Measurements from ENCODE around the gene COMMD1. TPM values are rescaled to one million over a fixed set of nuclear protein-coding genes. Genes with fewer than 3 reads are reported as not detected.

Gene COMMD1
- total RNA-seq, 1 donor from 2014 or later: 33.0 TPM

DNA sequence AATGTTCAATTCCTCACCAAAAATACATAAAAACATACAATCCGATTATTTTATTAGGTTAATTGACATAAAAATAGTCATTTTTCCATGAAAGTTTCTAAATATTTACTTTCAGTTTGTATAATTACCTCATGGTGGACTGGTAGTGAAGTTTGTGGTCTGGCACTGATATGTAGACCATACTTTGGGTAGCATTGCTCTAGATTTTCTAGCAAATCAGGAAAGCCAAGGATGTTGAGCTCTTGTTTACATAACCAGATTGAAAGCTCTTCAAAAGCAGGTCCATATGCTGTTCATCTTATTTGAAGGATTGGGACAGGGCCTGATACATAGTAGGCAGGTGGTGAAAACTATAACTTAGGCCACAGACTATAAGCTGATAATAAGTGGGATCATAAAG, 61.8 kb downstream of the COMMD1 start:
- Mint-ChIP-seq H3K27me3 (no peaks in the 10 kb centered on the region), H3K9me3 (ENCODE audit: low read depth) (no peaks in the 10 kb centered on the region), H3K4me3 (ENCODE audit: low read depth) (no peak overlapping the region), H3K36me3 (ENCODE audit: insufficient read depth) (no peaks in the 10 kb centered on the region), H3K4me1 (ENCODE audit: low read depth) (peaks cover 7% of the 10 kb centered on the region), H3K27ac (no peak overlapping the region)
- no peak for DNase-seq (ENCODE audit: low spot score, unreplicated experiment)
- TF ChIP-seq, protein P1, sequence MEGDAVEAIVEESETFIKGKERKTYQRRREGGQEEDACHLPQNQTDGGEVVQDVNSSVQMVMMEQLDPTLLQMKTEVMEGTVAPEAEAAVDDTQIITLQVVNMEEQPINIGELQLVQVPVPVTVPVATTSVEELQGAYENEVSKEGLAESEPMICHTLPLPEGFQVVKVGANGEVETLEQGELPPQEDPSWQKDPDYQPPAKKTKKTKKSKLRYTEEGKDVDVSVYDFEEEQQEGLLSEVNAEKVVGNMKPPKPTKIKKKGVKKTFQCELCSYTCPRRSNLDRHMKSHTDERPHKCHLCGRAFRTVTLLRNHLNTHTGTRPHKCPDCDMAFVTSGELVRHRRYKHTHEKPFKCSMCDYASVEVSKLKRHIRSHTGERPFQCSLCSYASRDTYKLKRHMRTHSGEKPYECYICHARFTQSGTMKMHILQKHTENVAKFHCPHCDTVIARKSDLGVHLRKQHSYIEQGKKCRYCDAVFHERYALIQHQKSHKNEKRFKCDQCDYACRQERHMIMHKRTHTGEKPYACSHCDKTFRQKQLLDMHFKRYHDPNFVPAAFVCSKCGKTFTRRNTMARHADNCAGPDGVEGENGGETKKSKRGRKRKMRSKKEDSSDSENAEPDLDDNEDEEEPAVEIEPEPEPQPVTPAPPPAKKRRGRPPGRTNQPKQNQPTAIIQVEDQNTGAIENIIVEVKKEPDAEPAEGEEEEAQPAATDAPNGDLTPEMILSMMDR (IDR thresholded peaks at IDR 0.05; ENCODE audit: unreplicated experiment): no peak

DNA sequence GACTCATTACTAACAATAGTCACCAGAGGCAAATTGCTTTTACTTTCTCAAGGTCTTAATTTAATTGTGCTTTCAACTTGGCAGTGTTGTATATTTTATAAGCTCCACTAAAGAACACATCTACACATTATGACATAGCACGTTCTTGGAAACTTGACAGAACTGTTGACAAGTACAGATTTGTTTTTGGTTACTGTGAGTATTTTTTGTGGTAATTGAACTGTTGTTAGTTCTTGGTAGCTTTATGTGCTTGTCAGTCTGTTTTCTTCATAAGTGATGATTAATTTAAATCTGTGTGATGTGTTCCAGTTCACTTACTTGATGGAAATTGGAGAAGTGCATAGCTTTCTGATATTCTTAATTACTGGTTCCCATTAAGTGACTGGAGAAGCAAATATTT, 63.9 kb downstream of the COMMD1 start:
- Mint-ChIP-seq H3K4me1 (ENCODE audit: low read depth) (peaks cover 7% of the 10 kb centered on the region), H3K36me3 (ENCODE audit: insufficient read depth) (no peaks in the 10 kb centered on the region), H3K27me3 (no peaks in the 10 kb centered on the region), H3K27ac (no peak overlapping the region), H3K4me3 (ENCODE audit: low read depth) (no peak overlapping the region), H3K9me3 (ENCODE audit: low read depth) (no peaks in the 10 kb centered on the region)
- TF ChIP-seq, protein P1 (IDR thresholded peaks at IDR 0.05; ENCODE audit: unreplicated experiment): no peak
- no peak for DNase-seq (ENCODE audit: low spot score, unreplicated experiment)

DNA sequence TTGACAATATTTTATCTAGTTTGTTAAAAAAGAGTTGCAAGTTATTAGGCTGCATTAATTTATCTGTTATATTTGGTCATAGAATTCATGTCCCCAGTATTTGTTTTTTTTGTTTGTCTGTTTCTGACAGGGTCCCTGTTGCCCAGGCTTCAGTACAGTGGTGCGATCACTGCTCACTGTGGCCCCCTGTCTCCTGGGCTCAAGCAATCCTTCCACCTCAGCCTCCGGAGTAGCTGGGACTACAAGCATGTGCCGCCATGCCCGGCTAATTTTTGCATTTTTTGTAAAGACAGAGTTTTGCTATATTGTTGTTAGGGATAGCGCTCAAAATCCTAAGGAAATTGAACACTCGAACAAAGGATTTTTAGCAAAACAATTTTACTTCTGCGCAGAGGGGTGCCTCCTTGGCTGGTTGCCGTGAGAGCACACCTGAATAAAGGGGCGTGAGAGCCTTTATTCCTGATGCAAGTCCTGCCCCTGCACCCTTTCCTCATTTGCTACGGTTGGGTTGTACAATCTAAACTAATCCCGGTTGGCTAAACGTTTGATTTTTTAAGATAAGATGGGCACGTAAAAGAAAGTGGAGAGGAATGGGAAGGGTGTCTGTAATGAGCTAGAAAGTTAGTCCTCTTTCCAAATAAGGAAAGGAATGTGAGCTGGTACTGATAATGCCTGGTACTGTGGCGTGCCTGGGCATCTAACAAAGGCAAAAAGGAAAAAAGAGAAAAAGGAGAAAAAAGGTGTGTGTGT, 65.5 kb downstream of the COMMD1 start:
- TF ChIP-seq, protein P1 (IDR thresholded peaks at IDR 0.05; ENCODE audit: unreplicated experiment): no peak
- H3K4me1 Mint-ChIP-seq (ENCODE audit: low read depth): peaks cover 8% of the 10 kb centered on the region
- DNase-seq (ENCODE audit: low spot score, unreplicated experiment): no peak

DNA sequence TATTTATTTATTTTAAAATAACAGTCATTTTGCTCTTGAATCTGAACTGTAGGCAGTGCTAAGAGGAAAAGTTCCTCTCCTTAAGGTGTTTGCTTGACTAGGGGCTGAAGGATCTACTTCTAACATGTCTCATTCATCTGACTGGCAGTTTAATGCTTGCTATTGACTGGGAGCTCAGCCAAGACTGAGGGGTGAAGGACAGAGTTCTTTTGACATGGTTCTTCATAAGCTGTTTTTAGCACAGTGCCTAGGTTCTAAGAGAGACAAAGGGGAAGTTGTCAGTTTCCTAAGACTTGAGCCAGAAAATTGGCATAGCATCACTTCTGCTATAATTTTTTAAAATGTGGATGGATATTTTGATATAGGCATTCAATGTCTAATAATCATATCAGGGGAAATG, 73.0 kb downstream of the COMMD1 start:
- H3K4me1 Mint-ChIP-seq (ENCODE audit: low read depth): peaks cover 2% of the 10 kb centered on the region
- H3K27ac Mint-ChIP-seq: no peak overlapping the region
- TF ChIP-seq, protein P1 (IDR thresholded peaks at IDR 0.05; ENCODE audit: unreplicated experiment): no peak
- H3K36me3 Mint-ChIP-seq (ENCODE audit: insufficient read depth): peaks cover 10% of the 10 kb centered on the region
- no peaks in the 10 kb centered on the region for H3K27me3 Mint-ChIP-seq
- DNase-seq (ENCODE audit: low spot score, unreplicated experiment): no peak
- peaks cover 21% of the 10 kb centered on the region for H3K9me3 Mint-ChIP-seq (ENCODE audit: low read depth)
- no peak overlapping the region for H3K4me3 Mint-ChIP-seq (ENCODE audit: low read depth)

More for the DNA sequence above, 65.5 kb downstream of the COMMD1 start:
- Mint-ChIP-seq H3K36me3 (ENCODE audit: insufficient read depth) (no peaks in the 10 kb centered on the region), H3K4me3 (ENCODE audit: low read depth) (peak overlapping the region; percentile 66), H3K27ac (peak overlapping the region; percentile 90), H3K27me3 (no peaks in the 10 kb centered on the region), H3K9me3 (ENCODE audit: low read depth) (no peaks in the 10 kb centered on the region)

DNA sequence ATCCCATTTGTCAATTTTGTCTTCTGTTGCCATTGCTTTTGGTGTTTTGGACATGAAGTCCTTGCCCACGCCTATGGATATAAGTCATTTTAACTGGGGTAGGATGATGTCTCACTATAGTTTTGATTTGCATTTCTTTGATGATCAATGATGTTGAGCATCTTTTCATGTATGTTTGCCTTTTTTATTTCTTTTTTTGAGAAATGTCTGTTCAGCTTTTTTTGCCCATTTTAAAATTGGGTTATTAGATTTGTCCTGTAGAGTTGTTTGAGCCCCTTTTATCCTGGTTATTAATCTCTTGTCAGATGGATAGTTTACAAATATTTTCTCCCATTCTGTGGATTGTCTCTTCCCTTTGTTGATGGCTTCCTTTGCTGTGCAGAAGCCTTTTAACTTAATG, 75.3 kb downstream of the COMMD1 start:
- no peaks in the 10 kb centered on the region for H3K27me3 Mint-ChIP-seq
- peaks cover 10% of the 10 kb centered on the region for H3K36me3 Mint-ChIP-seq (ENCODE audit: insufficient read depth)
- H3K27ac Mint-ChIP-seq: no peak overlapping the region
- TF ChIP-seq, protein P1 (IDR thresholded peaks at IDR 0.05; ENCODE audit: unreplicated experiment): no peak
- H3K4me1 Mint-ChIP-seq (ENCODE audit: low read depth): no peaks in the 10 kb centered on the region
- H3K9me3 Mint-ChIP-seq (ENCODE audit: low read depth): peaks cover 25% of the 10 kb centered on the region
- no peak overlapping the region for H3K4me3 Mint-ChIP-seq (ENCODE audit: low read depth)
- DNase-seq (ENCODE audit: low spot score, unreplicated experiment): no peak
